IMR-90 (cell line): Measurements from ENCODE around the gene SPDYE18. TPM values are rescaled to one million over a fixed set of nuclear protein-coding genes. Genes with fewer than 3 reads are reported as not detected.
"Not testable (repeated sequence)": the region's sequence is repeated elsewhere in the genome, so short reads cannot be mapped to it uniquely, and the experiment has no call there.

Experiments used
- ATAC-seq: fragments of 200-7000 bp; cut with Tn5 transposase; 2 replicates; pipeline ENCODE4 v1.9.1; 2020; ENCODE audit warnings: low read depth, mild to moderate bottlenecking, moderate library complexity
- BruUV-seq: library from RNA; stranded (reverse); fragments of 400-500 nt; replicated peaks from 2 replicates; lab custom pipeline; 2021; lab: Mats Ljungman, UMichigan
- CTCF ChIA-PET: fragments of 300-600 bp; formaldehyde crosslinking; extraction: SDS; loops from one replicate; lab custom pipeline; 2021; ENCODE audit warnings: antibody characterized with exemption; lab: Yijun Ruan, JAX
- POLR2A ChIA-PET: fragments of 300-600 bp; sonication (Branson Sonifier 250); formaldehyde crosslinking; loops from one replicate; lab custom pipeline; 2022; ENCODE audit warnings: antibody characterized with exemption; ENCODE audit not compliant: unreplicated experiment; lab: Charles Lee
- DNase-seq: peaks from one replicate; pipeline ENCODE4 v3.0.0; 2013
- H2AFZ ChIP-seq: replicated peaks from 2 replicates; pipeline ENCODE3; 2013; ENCODE audit warnings: low read length, mild to moderate bottlenecking; ENCODE audit not compliant: poor library complexity
- H2AK5ac ChIP-seq: 2 replicates; pipeline ENCODE4 v1.6.1; 2013; ENCODE audit warnings: low read depth, low read length, inconsistent platforms
- H2AK9ac ChIP-seq: replicated peaks from 2 replicates; pipeline ENCODE3; 2013; ENCODE audit warnings: mild to moderate bottlenecking, low read depth, low read length, moderate library complexity; ENCODE audit not compliant: poor library complexity
- H2BK120ac ChIP-seq: 2 replicates; pipeline ENCODE4 v1.6.1; 2013; ENCODE audit warnings: low read depth, low read length, inconsistent platforms
- H2BK15ac ChIP-seq: 3 replicates; pipeline ENCODE4 v1.6.1; 2013; ENCODE audit warnings: low read depth, low read length, inconsistent platforms
- H2BK20ac ChIP-seq: 2 replicates; pipeline ENCODE4 v1.6.1; 2013; ENCODE audit warnings: low read depth, mild to moderate bottlenecking, inconsistent platforms, low read length, moderate library complexity
- H2BK5ac ChIP-seq: 2 replicates; pipeline ENCODE4 v1.6.1; 2013; ENCODE audit warnings: mild to moderate bottlenecking, low read depth, low read length, inconsistent platforms; ENCODE audit not compliant: poor library complexity, severe bottlenecking
- H3K14ac ChIP-seq: replicated peaks from 2 replicates; pipeline ENCODE4 v1.6.1; 2013; ENCODE audit warnings: low read depth, low read length, inconsistent platforms
- H3K18ac ChIP-seq: 2 replicates; pipeline ENCODE4 v1.6.1; 2013; ENCODE audit warnings: low read depth, low read length, control low read depth
- H3K23ac ChIP-seq: 2 replicates; pipeline ENCODE4 v1.6.1; 2013; ENCODE audit warnings: low read depth, low read length, inconsistent platforms
- H3K27ac ChIP-seq: 2 replicates; pipeline ENCODE4 v1.5.1; 2013; ENCODE audit warnings: mild to moderate bottlenecking, control low read depth, low read length; ENCODE audit not compliant: insufficient read depth
- H3K27me3 ChIP-seq: 2 replicates; pipeline ENCODE4 v1.6.1; 2013; ENCODE audit warnings: low read length; ENCODE audit not compliant: control insufficient read depth, insufficient read depth
- H3K36me3 ChIP-seq: 2 replicates; pipeline ENCODE4 v1.6.1; 2013; ENCODE audit warnings: low read length, mixed read lengths; ENCODE audit not compliant: control insufficient read depth, insufficient read depth
- H3K4ac ChIP-seq: 2 replicates; pipeline ENCODE4 v1.6.1; 2013; ENCODE audit warnings: low read depth, low read length, inconsistent platforms
- H3K4me1 ChIP-seq: 2 replicates; pipeline ENCODE4 v1.6.1; 2013; ENCODE audit warnings: low read length, mixed read lengths; ENCODE audit not compliant: control insufficient read depth, insufficient read depth
- H3K4me2 ChIP-seq: 2 replicates; pipeline ENCODE4 v1.6.1; 2013; ENCODE audit warnings: low read depth, mild to moderate bottlenecking, control low read depth, low read length, moderate library complexity
- H3K4me3 ChIP-seq: 2 replicates; pipeline ENCODE4 v1.5.1; 2013; ENCODE audit warnings: low read depth, mild to moderate bottlenecking, control low read depth, low read length, moderate library complexity; ENCODE audit not compliant: insufficient read depth
- H3K56ac ChIP-seq: 2 replicates; pipeline ENCODE4 v1.6.1; 2013; ENCODE audit warnings: low read length, inconsistent platforms; ENCODE audit not compliant: insufficient read depth; ENCODE audit errors: extremely low read depth
- H3K79me1 ChIP-seq, 2 experiments: 2 replicates each; pipeline ENCODE4 v1.6.1; 2013; ENCODE audit warnings: low read length in 2 of 2, inconsistent platforms in 1 of 2, low read depth in 1 of 2
- H3K9ac ChIP-seq: 2 replicates; pipeline ENCODE4 v1.6.1; 2013; ENCODE audit warnings: low read depth, low read length, control low read depth
- H3K9me1 ChIP-seq: 2 replicates; pipeline ENCODE4 v1.6.1; 2013; ENCODE audit warnings: low read length, inconsistent platforms; ENCODE audit not compliant: insufficient read depth
- H3K9me3 ChIP-seq: 2 replicates; pipeline ENCODE4 v1.6.1; 2013; ENCODE audit warnings: low read length; ENCODE audit not compliant: control insufficient read depth, insufficient read depth
- H4K20me1 ChIP-seq: 2 replicates; pipeline ENCODE4 v1.6.1; 2013; ENCODE audit warnings: low read length, inconsistent platforms; ENCODE audit not compliant: insufficient read depth
- H4K5ac ChIP-seq: 2 replicates; pipeline ENCODE4 v1.6.1; 2013; ENCODE audit warnings: mild to moderate bottlenecking, low read depth, low read length, control low read depth
- H4K8ac ChIP-seq, 2 experiments: 2 replicates each; pipeline ENCODE4 v1.6.1; 2013; ENCODE audit warnings: low read depth in 2 of 2, low read length in 2 of 2, control low read depth in 1 of 2, inconsistent platforms in 1 of 2
- H4K91ac ChIP-seq: 2 replicates; pipeline ENCODE4 v1.6.1; 2013; ENCODE audit warnings: low read depth, low read length, inconsistent platforms; ENCODE audit not compliant: insufficient read depth
- WGBS, 2 experiments: methylation state at CpG; one replicate each; pipeline versions ENCODE4 v1.1.5 to v1.1.7; 2013; ENCODE audit warnings: missing lambda C conversion rate in 2 of 2; ENCODE audit not compliant: insufficient read length in 1 of 2; ENCODE audit errors: extremely low coverage in 2 of 2; 5-methylcytosine and 5-hydroxymethylcytosine counted together
- dilution Hi-C: fragments of 300-500 bp; cut with HindIII; formaldehyde crosslinking; loops from one replicate; pipeline ENCODE4 v1.14.3; 2018; ENCODE audit warnings: low sequenced_read_pairs; ENCODE audit not compliant: unreplicated experiment
- in situ Hi-C: fragments of 300-500 bp; cut with MboI; formaldehyde crosslinking; loops from 3 replicates; pipeline ENCODE4 v1.14.3; 2019; ENCODE audit warnings: low sequenced_read_pairs, inconsistent platforms, mixed read lengths
- intact Hi-C: fragments of 100-400 bp; cut with micrococcal nuclease; formaldehyde crosslinking; loops from 2 replicates; pipeline ENCODE4 v1.10.0; 2022
- polyA plus RNA-seq, 3 experiments: library from polyadenylated mRNA; depleted of rRNA; stranded (reverse); fragments of >200 nt; gene quantifications; 2 replicates each; pipeline ENCODE4 v1.2.3, GENCODE V29; 2012; ENCODE audit warnings: low replicate concordance in 1 of 3
- total RNA-seq: library from RNA; depleted of rRNA; stranded (reverse); fragments of >200 nt; gene quantifications from 2 replicates; pipeline ENCODE4 v1.2.3, GENCODE V29; 2012

Gene SPDYE18
- total and polyA plus RNA-seq, 2 of the 4 experiments (the other 2 are of a cell fraction): not detected

- H3K56ac ChIP-seq, H3K79me1 ChIP-seq, H4K20me1 ChIP-seq, H3K9me1 ChIP-seq, BruUV-seq, H2AK9ac ChIP-seq, H3K9me3 ChIP-seq, H3K23ac ChIP-seq, H3K4ac ChIP-seq, H3K36me3 ChIP-seq, CTCF ChIA-PET, H3K4me1 ChIP-seq, H2AFZ ChIP-seq, H3K9ac ChIP-seq, H3K4me2 ChIP-seq, H3K27me3 ChIP-seq, H4K5ac ChIP-seq, dilution Hi-C loops, in situ Hi-C loops, H4K91ac ChIP-seq, H2AK5ac ChIP-seq, H3K4me3 ChIP-seq, intact Hi-C loops: not testable (repeated sequence)
- Histone ChIP-seq H2BK120ac (peak overlapping the region; percentile 89), H2BK20ac (peak overlapping the region; percentile 91; the same call in 1 of the 2 replicates), H4K8ac (0 out of 4 replicates have a peak overlapping the region, but pooled peaks of 1 of the 2 experiments have one; percentile 60), H2BK15ac (0 out of 3 replicates have a peak overlapping the region, but pooled peaks have one; percentile 32), H3K18ac (peak overlapping the region; percentile 77; the same call in 1 of the 2 replicates), H3K14ac (peak overlapping the region; percentile 89), H3K27ac (peak overlapping the region; percentile 65; the same call in 1 of the 2 replicates), H2BK5ac (peak overlapping the region; percentile 99)
- ATAC-seq (peak; percentile 99), DNase-seq (peak; percentile 76)
- POLR2A ChIA-PET: interaction anchor here (0.6 kb wide), 1 partner anchor 253 kb away, joined by 3 read pairs; no protein-coding TSS in a partner anchor
- no CpG with 5 or more reads among the region's 1 CpG for WGBS, 2 experiments
These were observed 19.8 kb upstream of the SPDYE18 start for GRCh38 chr7:77082192-77082591.

- H4K8ac ChIP-seq, H3K18ac ChIP-seq, H3K4me1 ChIP-seq, H3K56ac ChIP-seq, H3K27me3 ChIP-seq, H2BK15ac ChIP-seq, H3K4me3 ChIP-seq, H3K27ac ChIP-seq, H2AFZ ChIP-seq, H4K5ac ChIP-seq, H3K23ac ChIP-seq, H3K36me3 ChIP-seq, in situ Hi-C loops, dilution Hi-C loops, DNase-seq, CTCF ChIA-PET, ATAC-seq, BruUV-seq, H3K9me3 ChIP-seq, H3K4ac ChIP-seq, POLR2A ChIA-PET, H2AK9ac ChIP-seq, H2BK120ac ChIP-seq, H3K4me2 ChIP-seq, H2AK5ac ChIP-seq, H3K9ac ChIP-seq, H3K14ac ChIP-seq, H3K79me1 ChIP-seq, H4K20me1 ChIP-seq, H4K91ac ChIP-seq, intact Hi-C loops, H2BK20ac ChIP-seq, H3K9me1 ChIP-seq: not testable (repeated sequence)
- H2BK5ac ChIP-seq: peak overlapping the region; percentile 72
- WGBS, 2 experiments: no CpG with 5 or more reads among the region's 2 CpGs
These were observed 17.9 kb upstream of the SPDYE18 start for GRCh38 chr7:77080236-77080635.
